Measurements from ENCODE around the gene IL1R1.

GRCh38 chr2:102145934-102146333, 3.4 kb downstream of the IL1R1 start:
- TF ChIP-seq TAF1 (IDR thresholded peaks at IDR 0.05; ENCODE audit: borderline replicate concordance, low read depth, low read length): no peak
- no peak for TF ChIP-seq POLR2A (IDR thresholded peaks at IDR 0.05; ENCODE audit: low read depth, low read length)
- no peak for TF ChIP-seq POLR2AphosphoS5 (IDR thresholded peaks at IDR 0.05; ENCODE audit: low read depth, low read length)
